Globus pallidus (tissue), 1 donor: ENCODE data around the gene WWOX.
A peak's percentile ranks its signal among the peaks of the same experiment; 100 is the strongest.

Experiments used
- DNase-seq: peaks from one replicate; pipeline ENCODE4 v3.0.0-alpha.2; 2015; ENCODE audit warnings: low spot score

WWOX gene

GRCh38 chr16:78438632-78439031, 339.2 kb downstream of the WWOX start:
- DNase-seq = no peak

GRCh38 chr16:78439646-78440045, 340.2 kb downstream of the WWOX start:
- DNase-seq = no peak

DNA sequence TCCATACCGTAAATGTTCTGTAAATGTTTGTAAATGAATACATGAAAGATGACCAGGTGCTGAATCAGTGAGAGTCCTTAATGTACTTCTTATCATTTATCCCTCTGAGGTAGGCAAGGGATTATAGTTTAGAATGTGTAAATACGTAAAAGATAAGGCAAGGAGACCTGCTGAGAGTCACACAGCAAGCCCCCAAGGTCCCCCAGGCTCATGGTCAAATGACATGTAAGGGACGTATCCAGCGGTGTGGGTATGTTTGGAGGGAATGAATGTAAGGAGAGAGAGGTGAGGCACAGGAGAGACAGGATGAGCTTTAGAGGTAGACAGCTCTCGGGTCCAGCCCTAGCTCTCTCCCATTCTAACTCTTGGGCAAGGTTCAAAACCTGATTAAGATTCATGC, 341.8 kb downstream of the WWOX start:
- DNase-seq = no peak

- no peak for DNase-seq
Observed at GRCh38 chr16:78443542-78444364, 344.3 kb downstream of the WWOX start.

- DNase-seq = no peak
Observed at GRCh38 chr16:78445818-78446217, 346.4 kb downstream of the WWOX start.

DNA sequence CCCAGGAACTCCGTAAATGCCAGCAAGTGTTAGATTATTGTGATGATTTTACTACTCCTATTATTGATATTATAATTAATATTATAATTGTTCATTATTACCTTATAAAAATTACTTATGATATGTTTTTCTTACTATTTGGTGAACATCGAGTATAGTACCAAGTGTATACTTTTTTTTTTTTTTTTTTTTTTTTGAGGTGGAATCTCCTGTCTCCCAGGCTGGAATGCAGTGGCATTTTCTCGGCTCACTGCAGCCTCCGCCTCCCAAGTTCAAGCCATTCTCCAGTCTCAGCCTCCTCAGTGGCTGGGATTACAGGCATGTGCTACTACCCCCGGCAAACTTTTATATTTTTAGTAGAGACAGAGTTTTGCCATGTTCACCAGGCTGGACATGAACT, 347.0 kb downstream of the WWOX start:
- DNase-seq = no peak

DNA sequence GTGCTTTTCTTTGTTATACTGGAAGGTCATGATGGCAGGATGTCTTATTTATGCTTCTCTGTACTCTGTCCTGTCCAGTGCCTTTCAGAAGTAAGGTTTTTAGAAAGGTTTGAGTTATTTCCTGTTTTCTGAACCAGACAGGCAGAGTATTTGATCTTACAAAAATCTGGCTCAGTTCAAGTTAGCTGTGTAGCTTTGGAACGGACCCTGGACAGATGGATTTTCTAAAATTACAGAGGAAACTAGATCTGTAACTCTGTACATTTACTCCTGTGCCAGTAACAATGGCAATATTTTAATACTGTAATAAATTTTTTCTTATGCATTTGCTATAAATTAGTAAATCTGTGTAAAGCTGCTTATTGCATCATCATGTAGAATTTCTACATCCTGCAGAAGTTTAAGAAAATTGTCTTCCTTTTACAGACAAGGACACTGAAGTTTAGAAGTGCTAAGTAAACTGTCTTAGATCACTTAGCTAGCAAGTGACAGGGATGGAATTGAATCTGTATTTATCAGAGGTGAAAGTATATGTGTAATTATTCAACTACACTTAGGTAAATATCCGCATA, 347.6 kb downstream of the WWOX start:
- no peak for DNase-seq

DNA sequence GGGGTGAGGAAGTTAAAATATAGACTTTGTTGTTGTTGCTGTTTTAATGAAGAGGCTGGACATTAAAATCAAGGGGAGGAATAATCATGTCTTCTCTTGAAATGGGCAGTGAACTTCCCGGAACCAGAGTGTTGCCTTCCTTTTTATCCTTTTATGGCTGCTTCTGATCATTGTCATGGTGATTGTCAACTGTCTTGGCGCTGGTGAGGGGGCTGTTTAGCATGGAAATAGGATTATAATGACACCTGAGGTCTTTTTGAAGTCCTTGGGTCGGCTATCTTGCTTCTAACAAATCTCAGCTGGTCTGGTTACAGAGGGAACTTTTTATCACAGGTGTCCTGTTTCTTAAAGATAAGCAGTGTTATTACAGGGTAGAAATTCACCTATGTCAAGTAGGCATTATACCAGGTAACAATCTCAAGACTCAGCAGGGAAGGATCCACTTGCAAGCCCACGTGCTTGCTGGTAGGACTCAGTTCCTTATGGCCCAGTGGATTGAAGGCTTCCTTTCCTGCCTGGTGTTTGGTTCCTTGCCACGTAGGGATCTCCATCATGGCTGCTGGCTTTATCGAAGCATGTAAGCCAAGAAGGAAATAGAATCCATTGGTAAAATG, 349.3 kb downstream of the WWOX start:
- no peak for DNase-seq

- DNase-seq = no peak
Observed at GRCh38 chr16:78450255-78450654, 350.8 kb downstream of the WWOX start.

- no peak for DNase-seq
Observed at GRCh38 chr16:78452025-78452555, 352.6 kb downstream of the WWOX start.

- DNase-seq = no peak
Observed at GRCh38 chr16:78455861-78456260, 356.4 kb downstream of the WWOX start.

DNA sequence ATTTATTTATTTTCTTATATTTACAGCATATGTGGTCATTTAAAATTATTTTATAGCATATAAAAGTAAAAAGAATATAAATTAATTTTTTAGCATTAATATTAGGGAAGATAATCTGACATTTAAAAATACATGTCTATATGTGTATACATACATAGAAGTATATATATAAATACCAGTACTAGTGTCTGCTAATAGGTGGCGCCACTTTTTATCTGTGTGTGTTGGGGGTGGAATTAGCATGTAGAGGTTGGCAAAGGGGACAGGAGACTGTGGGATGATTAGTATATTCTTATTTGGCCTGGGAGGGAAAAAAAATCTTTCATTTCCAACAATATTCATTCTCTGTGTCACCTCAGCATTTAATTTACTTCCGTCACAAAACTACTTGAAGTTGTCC, 359.1 kb downstream of the WWOX start:
- DNase-seq = no peak

DNA sequence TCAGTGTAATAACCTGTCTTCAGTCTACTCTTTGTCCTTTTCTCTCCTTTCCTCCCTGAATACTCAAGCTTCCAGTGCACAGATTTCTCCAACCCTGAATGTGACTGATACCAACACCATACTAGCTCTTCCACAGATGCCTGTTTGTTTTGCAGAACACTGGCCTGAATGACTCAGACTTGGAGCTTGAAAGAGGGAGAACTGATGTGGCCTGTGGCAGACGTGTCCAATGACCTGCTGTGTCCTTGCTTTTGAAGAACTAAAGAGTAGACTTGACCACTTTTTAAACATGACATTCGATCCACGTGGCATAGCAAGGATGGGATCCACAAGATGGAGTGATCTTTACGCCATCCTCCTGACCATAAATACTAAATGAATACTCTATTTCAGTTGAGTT, 361.0 kb downstream of the WWOX start:
- DNase-seq = peak; percentile 26

- no peak for DNase-seq
Observed at GRCh38 chr16:78461087-78461486, 361.6 kb downstream of the WWOX start.

DNA sequence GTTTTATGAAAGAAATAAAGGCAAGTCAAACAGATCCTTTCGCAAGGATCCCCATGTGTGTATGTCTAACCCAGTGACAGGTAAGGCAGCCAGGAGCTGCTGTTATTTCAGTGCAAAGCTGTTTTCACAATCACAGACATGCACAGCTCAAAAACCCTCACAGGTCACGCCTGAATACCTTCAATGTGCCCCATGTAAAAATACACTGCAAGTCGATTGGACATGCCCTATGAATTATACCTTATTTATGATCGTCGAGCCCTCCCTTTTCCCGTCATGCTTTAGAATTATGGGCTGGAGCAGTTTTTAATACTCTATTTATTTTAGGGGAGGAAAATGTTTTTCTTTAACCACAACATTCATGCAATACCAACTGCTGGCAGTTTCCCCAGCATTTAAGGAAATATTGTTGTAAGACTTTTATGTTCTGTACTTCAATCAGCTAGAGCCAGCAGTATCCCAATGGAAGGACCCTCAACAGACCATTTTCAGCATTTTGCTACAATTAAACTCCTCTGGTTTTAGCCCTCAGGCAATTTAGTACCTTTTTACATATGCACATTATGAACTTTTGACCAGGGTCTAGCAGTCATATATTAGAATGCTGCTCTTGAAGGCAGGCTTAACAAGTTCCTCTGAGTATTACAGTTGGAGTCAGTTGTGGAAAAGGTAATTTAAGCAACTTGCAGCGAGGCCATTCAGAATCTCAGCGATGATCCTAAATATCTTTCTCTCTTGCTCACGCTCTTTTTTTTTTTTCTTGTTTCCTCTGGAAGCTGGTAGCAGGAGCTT, 362.2 kb downstream of the WWOX start:
- DNase-seq = no peak

DNA sequence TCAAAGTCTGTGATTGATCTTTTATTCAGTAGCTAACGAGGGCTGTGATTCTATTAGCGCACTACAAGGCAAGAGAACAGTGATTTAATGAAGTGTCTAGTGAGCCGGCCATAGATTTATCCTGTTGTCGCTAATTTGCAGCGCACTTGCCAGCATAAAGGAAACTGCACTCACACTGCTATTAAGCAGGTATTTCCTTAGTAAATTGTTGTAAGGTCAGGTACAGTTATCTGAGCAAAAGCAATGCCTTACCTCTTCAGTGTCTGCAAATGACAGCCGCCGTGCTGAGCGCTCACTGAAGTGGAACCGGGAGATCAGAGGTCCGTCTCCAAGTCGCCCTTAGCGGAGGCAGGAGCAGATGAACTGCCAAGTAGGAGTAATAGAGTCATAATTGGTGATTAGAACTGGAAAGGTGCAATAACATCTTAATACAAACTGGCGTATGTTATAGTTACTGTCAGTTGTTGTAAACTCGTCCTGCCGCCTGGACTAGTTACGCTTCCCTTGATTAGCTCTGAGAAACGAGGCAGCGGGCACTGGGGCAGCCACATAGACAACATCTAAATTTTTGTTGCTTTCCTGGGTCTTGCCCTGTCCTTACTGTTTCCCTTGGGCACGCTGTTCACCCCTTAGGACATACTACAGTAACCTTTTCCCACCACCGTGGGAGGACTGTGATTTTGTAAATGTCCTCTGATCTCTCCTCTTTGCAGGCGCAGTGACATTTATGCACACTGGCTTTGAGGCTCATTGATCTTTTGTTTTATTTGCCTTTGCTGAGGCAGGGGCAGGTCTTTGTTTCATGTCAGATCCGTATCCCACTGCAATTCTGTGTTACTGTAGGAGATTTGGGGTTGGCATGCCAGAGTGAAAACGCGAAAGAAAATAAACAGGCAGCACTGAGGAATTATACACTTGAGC, 363.1 kb downstream of the WWOX start:
- no peak for DNase-seq

DNA sequence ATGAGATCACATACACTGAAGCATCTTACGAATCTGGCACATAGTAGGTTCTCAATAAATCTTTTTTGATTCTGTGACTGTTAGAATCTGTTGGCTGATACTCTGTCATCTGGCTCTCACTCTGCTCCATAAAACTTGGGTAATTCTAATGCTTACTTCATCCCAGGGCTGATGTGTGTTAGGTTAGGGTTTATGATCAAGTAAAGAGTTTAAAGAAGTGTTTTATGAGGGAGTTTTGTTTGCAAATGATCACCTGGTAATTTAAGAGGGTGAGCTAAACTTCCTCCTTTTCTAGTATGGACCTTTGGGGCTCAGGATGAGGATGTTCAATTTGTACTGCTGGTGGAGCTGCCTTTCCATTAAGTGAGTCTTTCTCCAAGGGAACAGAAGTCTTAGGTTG, 364.1 kb downstream of the WWOX start:
- no peak for DNase-seq

GRCh38 chr16:78464833-78465232, 365.4 kb downstream of the WWOX start:
- no peak for DNase-seq

DNA sequence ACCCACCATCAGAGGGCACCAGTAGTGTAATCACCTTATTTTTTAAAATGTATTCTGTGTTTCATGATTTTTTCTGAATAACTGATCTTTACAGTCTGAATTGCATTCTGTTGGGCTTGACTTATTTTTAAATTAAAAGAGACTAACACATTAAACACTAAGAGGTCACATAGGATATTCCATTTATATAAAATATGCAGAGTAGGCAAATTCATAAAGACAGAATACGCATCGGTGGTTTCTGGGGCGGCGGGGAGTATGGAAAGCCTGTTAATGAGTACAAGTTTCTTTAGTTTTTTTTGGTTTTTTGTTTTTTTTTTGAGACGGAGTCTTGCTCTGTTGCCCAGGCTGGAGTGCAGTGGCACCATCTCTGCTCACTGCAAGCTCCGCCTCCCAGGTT, 366.3 kb downstream of the WWOX start:
- no peak for DNase-seq

GRCh38 chr16:78469787-78470186, 370.3 kb downstream of the WWOX start:
- no peak for DNase-seq

DNA sequence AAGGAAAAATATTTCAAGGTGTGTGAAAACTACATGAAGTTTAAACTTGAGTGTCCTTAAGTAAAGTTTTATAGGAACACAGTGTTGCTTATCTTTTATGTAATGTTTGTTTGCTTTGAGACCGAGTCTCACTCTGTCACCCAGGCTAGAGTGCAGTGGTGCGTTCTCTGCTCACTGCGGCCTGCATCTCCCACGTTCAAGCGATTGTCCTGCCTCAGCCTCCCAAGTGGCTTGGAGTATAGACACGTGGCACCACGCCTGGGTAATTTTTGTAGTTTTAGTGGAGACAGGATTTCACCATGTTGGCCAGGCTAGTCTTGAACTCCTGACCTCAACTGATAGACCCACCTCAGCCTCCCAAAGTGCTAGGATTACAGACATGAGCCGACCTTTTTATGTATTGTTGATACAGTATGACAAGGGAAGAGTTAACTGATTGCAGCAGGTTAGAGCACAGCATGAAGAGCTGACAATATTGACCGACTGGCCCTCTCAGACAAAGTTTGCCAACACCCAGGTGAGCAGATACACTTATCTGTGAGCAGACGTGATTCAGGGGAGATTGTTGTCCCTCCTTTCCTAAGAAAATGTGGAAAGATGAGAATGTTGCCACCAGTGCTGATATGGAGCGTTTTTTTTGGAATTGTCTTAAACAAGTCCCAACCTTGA, 373.7 kb downstream of the WWOX start:
- DNase-seq = no peak
